NCI-H345 treated with DMSO at 0.1 percent for 48 hours (cell line): ENCODE measurements around the gene XRN2.

Source experiments
- DNase-seq: peaks from one replicate; lab custom pipeline; 2025; ENCODE audit not compliant: unreplicated experiment; lab: John Stamatoyannopoulos, UW

XRN2 gene

GRCh38 chr20:21303061-21303871 lies at the start of gene XRN2:
Gene XRN2 (plus strand): TSS chr20:21303331. CDS start chr20:21303399, 68 bp downstream.
- peak; percentile 93 for DNase-seq

- no peak for DNase-seq
These were observed 45.9 kb upstream of the XRN2 start for GRCh38 chr20:21257192-21257591.

GRCh38 chr20:21258411-21258810 lies 44.7 kb upstream of the XRN2 start:
- no peak for DNase-seq

- DNase-seq = no peak
These were observed 43.8 kb upstream of the XRN2 start for GRCh38 chr20:21259346-21259745.

GRCh38 chr20:21262812-21263211 lies 40.3 kb upstream of the XRN2 start:
- DNase-seq = no peak

- DNase-seq = peak; percentile 90
These were observed 37.6 kb upstream of the XRN2 start for GRCh38 chr20:21265261-21266190.

GRCh38 chr20:21266191-21266536 lies 37.0 kb upstream of the XRN2 start:
- peak; percentile 84 for DNase-seq

GRCh38 chr20:21269772-21270171 lies 33.4 kb upstream of the XRN2 start:
- no peak for DNase-seq

- no peak for DNase-seq
These were observed 32.3 kb upstream of the XRN2 start for GRCh38 chr20:21270806-21271205.

- DNase-seq = no peak
These were observed 30.9 kb upstream of the XRN2 start for GRCh38 chr20:21272279-21272678.

GRCh38 chr20:21272679-21273078 lies 30.5 kb upstream of the XRN2 start:
- no peak for DNase-seq

- no peak for DNase-seq
These were observed 29.3 kb upstream of the XRN2 start for GRCh38 chr20:21273755-21274386.

GRCh38 chr20:21278829-21279228 lies 24.3 kb upstream of the XRN2 start:
- DNase-seq = no peak

- no peak for DNase-seq
These were observed 23.2 kb upstream of the XRN2 start for GRCh38 chr20:21279706-21280521.

GRCh38 chr20:21280522-21281016 lies 22.6 kb upstream of the XRN2 start:
- DNase-seq = no peak

- no peak for DNase-seq
These were observed 16.4 kb upstream of the XRN2 start for GRCh38 chr20:21286775-21287174.

- no peak for DNase-seq
These were observed 14.4 kb upstream of the XRN2 start for GRCh38 chr20:21288587-21289370.

GRCh38 chr20:21289651-21290050 lies 13.5 kb upstream of the XRN2 start:
- DNase-seq = no peak

GRCh38 chr20:21291026-21291425 lies 12.1 kb upstream of the XRN2 start:
- no peak for DNase-seq

GRCh38 chr20:21294755-21295154 lies 8.4 kb upstream of the XRN2 start:
- no peak for DNase-seq
